ENCODE measurements around the gene SFTPD.

DNA sequence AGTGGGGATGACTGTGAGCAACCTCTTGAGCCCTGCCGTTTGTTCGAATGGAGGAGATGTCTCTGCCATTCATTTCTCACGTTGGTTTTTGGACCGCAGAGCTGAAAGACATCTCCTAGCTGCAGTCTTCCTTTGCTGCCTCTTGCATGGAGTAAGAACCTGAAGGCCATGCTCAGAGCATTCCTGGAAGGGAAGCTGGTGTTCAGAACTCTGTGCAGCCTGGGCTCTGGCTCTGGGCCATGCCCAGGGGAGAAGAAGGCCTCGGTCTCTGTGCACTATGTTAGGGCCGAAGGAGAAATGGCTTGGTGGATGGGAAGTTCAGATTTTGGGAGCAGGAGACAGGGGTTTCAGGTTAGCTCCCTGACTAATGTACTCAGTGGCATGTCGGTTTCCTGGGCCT, 22.9 kb downstream of the SFTPD start:
- TF ChIP-seq EP300 (IDR thresholded peaks at IDR 0.05; ENCODE audit: borderline replicate concordance in 1 of 2, low read depth in 1 of 2, low read length in 1 of 2): no peak
- TF ChIP-seq CTCF (IDR thresholded peaks at IDR 0.05): no peak
- no peak for TF ChIP-seq EZH2phosphoT487 (IDR thresholded peaks at IDR 0.05; ENCODE audit: borderline replicate concordance, low read depth)
